HG03045 (cell line): ENCODE measurements around the gene BRI3.

ENCODE experiments used
- ATAC-seq: cut with Tn5 transposase; IDR thresholded peaks from one replicate; pipeline ENCODE4 v1.9.1; 2021; ENCODE audit warnings: mild to moderate bottlenecking, moderate library complexity; ENCODE audit not compliant: unreplicated experiment

Gene BRI3

DNA sequence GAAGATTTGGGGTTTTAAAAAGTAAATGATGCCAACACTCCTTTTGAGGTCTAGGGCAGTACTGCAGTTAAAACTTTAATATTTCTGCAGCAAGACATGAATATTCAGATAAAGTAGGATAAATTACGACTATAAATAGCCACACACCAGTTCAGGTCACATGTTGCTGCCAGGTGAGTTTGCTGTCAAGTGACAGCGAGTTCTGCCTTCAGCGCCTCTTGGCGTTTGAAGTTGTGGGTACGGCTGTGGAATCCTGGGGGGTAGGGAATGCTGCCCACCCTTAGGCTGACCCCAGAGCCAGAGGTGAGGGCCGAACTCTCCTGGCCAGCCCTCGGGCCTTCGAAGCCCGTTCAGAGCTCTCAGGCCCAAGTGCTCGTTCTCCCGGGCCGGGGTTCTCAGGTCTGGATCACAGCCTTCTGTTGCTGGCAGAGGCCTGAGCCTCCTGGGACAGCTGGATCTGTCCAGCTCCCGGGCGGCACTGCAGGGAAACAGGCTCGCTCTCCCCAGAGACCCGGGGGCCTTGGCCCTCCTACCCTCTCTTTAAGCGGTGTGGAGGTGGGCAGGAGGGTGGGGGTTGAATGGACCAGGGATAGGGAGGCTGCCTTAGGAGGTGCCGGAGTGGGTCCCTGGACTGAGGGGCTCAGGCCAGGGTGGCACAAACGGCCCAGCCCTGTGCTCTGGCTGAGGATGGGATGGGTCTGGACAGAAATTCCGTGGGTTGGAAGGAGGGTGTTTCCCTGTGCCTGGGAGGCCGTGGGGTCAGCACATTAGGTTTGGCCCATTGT is 5.4 kb downstream of the BRI3 start:
- ATAC-seq = no peak

DNA sequence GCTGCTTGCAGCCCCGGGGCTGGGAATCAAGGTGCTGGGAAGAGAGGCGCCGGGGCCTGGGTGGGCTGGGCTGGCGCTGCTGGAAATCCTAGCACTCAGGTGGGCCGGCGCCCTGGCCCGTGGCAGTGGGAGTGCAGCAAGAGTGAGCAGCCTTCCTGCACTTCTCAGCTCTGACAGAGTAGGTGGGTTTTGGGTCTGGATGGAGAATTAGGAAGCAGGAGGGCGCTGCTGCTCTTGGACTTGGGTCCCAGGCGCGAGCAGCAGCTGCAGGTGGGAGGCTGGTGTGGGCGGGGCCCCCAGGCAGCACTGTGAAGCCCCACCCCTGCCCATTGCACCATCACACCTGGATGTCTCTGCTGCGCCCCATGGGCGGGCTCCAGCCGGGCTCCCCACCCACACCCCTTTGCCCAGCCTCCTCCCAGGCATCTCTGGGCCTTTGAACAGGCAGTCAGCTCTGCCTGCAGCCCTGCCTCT is 6.0 kb downstream of the BRI3 start:
- no peak for ATAC-seq

DNA sequence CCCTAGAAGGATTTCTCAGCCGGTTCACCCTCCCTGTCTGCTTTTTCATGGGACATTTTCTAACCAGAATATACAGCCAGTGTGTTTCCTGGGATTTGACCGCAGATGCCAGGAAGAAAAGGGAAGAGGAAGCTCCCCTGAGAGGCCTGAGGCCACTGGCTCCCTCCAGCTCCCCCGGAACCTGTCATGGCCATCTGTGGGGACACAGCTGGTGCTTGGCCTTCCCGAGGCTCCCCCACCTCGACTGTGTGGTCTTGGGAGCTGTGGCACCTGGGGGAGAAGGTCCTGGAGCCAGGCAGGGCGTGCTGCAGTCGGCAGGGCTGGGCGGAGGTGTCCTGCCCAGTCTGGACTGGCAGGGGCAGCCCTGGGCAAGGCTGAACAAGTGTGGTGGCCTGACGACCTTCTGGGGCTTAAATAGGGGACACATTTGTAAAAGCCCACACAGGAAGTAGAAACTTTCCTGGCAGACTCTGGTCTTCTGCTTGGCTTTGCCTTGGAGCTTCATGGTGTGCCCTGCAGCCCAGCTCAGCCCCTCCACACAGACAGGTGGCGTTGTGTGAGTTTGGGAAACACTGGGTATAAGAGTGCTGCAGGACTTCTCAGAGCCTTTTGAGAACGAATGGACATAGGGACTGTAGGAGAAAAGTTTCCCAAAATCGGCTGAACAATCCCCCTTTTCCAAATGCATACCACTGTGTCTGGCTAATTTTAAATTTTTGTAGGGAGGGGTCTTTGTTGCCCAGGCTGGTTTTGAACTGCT is 6.8 kb downstream of the BRI3 start:
- ATAC-seq = no peak

DNA sequence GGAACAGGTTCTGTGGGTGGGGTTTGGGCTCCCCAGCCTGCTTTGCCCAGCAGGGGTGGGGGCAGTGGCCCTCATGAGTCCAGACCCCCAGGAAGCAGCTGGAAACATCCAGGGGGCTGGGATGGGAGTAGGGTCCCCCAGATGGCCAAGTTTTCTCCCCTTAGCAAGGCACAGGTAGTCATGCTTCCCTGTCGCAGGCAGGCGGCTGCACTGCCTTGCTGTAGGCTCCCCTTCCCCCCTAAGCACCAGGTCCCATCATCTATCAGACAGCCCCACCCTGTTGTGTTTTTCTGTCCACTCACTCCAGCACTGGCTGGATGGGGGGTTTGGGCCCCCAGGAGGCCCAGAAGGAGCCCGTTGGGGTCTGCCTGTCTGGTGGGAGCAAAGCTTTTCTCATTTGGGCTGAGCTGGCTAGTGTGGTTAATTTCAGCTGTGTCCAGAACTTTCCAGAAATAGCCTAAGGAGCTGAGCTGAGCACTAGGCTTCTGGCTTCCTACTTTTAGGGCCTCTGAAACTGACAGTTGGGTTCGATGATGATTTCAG is 7.9 kb downstream of the BRI3 start:
- ATAC-seq = no peak

DNA sequence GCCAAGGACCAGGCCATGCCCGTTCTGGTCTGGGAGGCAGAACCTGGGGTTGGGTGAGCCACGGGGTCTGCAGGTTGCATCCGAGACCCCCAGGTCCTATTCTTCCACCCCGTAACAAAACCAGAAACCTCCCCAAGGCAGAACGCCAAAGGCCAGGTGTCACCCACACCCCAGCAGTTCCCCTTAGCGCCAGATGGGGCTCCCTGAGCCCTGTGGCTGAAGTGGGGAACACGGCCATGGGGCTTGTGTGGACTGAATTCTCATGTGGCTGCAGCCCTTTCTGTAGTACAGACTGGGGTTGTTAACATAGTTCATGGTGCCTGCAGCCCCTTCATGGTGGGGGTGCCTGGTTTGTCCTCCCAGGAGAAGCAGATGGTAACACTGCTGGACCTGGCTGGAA is 10.2 kb downstream of the BRI3 start:
- no peak for ATAC-seq

DNA sequence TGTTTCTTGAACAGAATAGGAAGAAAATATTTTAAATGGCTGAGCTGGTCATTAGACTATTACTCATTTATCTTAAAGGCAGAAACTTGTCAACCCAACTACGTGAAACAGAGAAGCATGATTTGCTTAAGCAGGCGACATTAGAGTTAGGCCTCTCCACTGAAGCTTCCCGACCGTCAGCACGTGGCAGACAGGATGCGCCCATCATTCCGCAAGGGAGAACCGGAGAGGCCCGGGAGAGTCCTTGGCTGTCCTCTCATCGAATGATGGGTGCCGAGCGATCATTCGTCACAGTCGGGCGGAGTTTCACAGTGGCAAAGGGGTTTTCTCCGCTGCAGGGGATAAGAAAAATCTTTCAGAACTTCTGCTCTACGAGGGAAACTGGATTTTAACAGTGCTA is 11.8 kb downstream of the BRI3 start:
- ATAC-seq = no peak

DNA sequence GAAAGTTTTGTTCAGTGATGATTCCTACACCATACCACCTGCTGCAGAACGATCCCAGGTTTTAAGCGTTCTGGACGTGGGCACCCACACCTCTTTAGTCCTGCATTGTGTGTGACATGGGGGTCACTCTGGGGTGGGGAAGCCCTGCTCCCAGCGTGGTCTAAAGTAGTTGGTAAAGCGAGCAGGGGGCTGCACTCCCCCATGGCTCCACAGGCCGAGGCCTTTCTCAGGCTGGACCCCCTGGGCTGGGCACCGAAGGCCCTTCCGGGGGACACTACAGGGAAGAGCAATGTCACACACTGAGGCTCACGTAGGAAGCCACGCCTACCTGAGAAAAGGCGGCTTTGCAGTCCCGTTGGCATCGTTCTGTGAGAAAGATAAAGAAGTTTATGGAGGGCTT is 12.3 kb downstream of the BRI3 start:
- ATAC-seq = no peak

DNA sequence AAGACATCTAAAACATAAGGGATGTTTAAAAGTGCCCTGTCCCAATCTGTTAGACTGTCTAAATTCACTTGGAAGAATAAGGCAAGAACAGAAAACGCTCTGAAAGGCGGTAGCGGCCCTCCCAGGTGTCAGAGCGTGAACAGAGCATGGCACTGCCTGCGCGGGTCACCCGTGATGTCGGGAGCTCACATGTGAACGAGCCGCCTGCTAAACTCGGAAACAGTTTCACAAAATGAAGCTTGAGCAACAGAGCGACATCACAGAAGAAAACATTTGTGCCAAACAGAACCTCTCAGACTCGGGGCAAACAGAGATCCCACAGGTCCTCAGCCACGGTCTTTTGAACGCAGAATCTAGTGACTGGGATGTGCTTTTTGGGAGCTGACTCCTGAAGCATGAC is 12.8 kb downstream of the BRI3 start:
- ATAC-seq = no peak

DNA sequence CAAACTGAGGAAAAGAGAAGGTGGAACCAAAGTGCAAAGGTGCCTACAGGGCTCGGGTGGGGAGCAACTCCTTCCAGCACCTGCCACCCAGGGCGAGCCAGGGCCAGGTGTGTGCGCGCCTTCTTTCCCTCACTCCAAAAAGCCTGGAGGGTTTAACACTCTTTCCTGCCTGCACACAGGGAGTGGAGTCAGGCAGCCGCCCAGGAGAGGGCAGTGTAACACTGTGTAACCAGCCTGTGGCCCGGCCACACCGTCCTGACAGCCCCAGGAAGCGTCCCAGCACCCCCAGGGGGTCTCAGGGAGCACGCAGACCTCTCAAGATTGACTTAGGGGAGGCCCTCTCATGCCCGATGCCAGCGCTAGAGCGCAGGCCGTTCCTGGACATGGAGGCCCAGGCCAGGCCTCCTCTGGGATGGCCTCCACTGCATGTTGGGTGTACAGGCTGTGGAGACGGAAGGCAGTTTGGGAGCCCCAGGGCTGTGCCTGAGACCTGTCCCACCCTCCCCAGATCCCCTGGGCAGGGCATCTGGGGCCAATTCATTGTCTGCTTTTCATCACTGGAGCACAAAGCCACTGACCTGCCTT is 13.4 kb downstream of the BRI3 start:
- no peak for ATAC-seq

DNA sequence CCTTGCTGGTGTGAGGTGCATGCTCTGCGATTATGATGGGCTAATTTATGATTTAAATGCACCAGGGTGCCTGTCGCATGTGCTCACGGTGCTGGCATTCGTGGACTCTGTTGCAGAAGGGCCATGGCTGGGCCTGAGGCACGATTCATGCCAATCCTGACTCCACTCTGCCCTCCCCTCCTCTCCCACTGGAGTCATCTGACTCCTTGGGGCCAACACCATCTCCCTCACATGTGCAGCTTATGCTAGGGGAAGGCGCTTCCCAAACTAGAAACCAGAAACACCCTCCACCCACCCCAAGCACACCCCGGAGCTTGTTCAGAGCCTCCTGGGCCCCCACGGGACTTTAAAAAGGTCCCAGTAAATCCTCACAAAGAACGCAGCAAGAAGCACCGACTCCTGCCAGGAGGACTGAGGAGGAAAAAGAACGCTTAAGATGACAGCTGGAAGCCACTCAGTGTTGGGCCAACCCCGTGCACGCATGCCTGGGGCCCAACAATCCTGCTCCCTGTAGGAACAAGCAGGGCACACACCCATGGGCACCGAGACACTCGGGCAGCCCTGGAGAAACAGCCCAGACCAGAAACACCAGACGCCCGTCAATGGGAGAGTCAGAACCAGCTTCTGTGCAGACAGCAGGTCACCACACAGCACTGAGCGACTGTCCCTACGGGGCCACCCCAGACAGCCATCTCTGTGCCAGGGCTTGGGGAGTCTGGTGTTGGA is 14.1 kb downstream of the BRI3 start:
- ATAC-seq = no peak

DNA sequence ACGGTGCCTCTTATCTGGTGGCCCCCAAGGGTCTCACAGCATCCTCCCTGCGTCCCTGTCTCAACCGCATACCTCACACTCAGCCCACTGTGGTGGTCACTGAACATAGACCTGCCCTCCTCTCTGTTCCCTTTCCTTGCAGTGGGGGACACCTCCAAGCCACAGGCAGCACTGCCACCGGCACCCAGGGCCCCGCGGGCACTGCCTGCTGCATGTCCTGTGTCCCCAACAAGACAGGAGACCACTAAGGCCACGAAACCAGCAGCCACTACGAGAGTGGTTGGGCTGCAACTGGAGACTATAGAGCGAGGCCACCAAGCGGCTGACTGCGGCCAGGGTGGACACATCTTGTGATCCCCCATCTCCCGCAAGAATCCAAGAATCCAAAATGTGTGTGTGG is 15.3 kb downstream of the BRI3 start:
- ATAC-seq = no peak

DNA sequence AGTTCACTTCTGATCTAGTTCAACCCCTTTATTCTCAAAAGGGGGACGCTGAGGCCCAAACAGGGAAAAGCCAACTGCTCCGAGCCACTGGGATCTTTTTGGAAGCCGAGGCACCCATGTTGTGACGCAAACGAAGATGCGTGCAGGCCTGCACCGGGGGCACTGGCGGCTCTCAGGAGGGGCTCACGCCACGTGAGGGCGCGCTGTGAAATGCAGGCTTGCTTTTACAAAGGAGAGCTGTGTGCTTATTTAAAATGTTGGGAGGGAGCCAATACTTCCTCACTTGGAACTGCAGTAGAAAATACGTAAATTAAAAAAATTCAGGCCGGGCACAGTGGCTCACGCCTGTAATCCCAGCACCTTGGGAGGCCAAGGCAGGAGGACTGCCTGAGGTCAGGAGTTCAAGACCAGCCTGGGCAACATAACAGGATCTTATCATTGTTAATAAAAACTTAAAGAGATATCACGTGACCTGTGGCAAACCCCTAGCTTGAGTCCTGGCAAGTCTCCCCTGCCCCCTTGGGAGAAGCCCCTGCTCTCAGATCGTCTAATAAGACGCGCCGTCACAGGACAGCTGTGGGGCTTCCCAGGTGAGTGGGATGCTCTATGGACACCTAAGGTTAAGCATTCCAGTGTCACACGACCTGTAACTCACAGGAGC is 16.3 kb downstream of the BRI3 start:
- no peak for ATAC-seq

DNA sequence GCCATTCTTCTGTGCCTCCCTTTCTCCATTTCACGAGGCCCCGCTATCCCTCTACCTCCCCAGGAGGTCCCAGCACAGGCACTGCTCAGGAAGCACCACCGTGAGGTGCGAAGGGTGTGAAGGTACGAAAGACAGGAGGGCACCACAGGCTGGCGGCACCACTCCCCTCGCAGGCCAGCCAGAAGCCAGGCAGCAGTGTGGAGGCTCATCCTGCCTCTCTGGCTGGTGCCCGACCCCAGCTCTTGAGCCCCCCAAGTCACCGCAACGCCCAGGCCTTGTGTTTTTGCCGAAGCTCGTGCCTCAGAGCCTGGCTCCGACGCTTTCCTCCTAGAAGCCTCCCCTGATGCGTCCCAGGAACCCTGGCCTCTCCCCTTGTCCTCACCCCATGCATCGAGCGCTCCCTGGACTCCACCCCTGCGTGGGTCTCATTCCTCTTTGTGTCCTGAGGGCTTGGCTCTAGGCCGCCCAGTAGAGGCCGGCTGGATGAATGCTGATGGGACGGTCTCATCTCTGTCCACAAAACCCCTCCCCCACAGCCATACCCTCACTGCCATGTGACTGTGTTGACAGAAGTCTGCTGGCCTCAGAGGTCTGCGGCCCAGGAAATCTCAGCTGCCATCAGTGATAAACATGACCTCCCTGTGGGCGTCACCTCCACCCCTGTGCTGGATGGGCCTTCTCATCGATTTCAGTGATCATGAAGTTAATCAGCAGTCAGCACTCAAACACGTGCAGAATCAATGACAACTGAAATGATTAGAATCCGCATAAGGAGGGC is 19.3 kb downstream of the BRI3 start:
- no peak for ATAC-seq

DNA sequence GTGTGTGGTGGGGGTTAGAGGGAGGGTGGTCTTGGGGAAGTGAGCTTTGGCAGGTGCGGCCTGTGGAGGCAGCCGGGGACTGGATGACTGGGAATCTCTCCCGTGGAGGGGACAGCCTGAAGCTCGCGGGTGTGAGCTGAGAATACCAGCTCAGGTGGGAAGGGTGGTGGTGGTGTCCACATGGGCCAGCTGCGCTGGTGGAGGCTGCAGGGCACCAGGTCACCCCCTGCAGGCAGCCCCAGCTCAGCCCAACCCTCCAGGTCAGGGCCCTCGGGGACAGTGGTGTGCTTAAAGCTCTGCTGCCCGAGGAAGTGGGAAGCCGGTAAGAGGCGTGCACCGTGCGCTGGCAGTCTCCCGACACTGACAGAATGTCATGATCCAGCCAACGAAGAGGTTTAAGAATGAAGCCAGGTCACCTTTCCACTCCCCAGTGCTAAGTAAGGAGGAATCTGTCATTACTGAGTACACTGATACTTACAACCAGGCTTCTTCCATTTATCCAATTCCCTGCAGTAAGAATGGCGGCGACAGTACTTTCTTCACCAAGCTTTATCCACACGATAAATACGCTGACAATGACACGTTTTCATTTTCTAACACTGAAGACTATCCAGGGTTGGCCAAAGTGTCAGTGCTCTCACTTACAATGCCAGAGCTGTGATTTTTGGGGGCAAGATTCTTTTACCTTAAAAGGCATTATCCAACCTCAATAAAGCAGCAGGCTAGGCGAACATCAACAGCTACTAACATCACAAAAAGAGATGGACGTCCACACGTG is 20.4 kb downstream of the BRI3 start:
- ATAC-seq = no peak

DNA sequence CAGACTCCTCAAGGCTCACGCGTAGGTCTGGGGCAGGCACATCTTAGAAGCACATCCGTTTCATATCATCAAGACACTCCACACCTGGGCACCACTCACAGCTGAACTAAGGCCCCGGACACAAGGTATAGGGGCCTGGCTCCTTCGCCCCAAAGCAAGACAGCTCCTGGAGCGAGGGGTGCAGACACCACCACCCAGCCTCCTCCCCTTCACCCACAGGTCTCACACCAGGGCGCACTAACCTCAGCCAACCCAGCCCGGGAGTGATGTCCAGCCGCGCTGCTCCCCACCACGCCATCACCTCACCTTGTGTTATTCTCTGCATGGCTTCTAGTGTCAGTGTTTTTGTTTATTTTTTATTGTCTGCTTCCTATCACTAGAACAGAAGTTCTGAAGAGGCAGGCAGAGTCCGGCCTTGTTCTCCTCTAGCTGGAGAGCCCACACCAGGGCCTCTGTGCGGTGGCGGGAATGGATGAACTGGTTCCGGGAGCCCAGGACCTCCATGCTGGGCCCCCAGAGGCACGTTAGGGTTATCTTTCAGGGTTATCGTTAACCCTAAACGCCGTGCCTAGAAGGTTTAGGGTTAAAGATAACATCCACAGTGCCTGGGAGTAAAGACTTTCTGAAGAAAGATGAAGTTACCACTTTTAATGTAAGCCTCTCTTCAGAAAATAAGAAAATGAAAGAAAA is 21.8 kb downstream of the BRI3 start:
- no peak for ATAC-seq

DNA sequence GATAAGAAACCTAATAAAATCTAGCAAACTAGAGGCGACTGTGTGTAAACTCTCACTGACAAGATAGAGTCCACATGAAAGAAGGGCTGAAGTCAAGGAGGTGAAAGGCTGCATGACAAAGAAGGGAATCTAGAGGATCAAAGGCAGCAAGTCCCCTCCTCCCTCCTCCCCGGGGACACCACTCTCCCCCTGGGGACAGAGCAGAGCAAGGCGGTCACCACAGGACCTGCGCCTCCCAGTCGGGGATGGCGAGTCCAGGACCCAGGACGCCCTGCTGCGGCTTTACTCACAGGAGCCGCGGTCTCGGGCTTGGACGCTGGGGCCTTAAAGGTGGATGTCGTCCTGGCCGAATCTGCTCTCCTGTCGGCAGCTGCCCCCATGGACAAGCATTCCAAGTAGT is 22.4 kb downstream of the BRI3 start:
- no peak for ATAC-seq

DNA sequence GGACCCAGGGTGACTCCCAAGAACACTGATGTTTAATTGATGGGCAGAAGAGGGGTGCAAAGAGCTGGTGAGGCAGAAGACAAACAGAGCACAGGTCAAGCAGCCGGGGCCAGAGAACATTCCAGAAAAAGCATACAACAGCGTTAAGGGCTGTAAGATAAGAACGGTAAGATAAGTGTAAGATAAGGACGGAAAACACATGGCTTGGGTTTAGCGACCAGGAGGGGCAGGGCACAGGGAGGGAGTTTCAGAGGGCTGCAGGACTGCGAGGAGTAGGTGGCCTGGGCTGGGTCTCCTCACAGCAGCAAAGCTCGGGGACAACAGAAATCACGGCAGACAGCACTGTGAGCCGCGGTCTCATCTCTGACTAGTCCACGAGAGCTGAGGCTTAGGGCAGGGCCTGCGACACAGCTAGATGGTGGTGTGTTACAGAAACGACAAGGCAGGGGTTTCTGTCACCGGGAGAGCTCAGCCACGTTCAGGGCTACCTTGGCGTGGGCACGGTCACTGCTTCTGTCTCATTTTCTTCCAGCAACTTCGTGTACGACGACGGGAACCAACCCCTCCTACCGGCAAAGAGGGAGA is 24.6 kb downstream of the BRI3 start:
- no peak for ATAC-seq

DNA sequence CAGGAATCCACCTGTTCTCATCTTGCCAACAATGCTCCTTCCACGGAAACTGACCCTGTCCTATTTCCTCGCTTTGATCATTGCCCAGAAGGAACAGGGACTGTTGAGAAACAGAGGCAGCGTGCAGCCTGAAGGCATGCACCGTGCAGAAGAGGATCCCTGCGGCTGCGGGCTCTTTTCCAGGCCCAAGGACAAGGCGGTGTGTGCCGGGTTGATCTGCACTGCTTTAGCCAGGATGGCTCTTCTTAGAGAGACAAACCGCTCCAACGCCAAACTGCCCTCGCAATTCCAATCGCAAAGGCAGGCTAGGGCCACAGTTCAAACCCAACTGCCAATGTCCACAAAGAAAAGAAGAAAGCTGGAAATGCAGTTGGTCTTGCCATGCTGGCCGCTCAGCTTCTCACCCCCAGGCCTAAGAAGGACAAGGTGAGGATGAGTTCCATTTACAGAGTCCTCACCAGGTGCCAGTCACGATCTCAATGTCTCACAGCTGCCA is 26.5 kb downstream of the BRI3 start:
- no peak for ATAC-seq
